ENCODE measurements around the gene ARHGAP24.

GRCh38 chr4:85901500-85901899, 426.6 kb downstream of the ARHGAP24 start:
- TF ChIP-seq, protein P1, sequence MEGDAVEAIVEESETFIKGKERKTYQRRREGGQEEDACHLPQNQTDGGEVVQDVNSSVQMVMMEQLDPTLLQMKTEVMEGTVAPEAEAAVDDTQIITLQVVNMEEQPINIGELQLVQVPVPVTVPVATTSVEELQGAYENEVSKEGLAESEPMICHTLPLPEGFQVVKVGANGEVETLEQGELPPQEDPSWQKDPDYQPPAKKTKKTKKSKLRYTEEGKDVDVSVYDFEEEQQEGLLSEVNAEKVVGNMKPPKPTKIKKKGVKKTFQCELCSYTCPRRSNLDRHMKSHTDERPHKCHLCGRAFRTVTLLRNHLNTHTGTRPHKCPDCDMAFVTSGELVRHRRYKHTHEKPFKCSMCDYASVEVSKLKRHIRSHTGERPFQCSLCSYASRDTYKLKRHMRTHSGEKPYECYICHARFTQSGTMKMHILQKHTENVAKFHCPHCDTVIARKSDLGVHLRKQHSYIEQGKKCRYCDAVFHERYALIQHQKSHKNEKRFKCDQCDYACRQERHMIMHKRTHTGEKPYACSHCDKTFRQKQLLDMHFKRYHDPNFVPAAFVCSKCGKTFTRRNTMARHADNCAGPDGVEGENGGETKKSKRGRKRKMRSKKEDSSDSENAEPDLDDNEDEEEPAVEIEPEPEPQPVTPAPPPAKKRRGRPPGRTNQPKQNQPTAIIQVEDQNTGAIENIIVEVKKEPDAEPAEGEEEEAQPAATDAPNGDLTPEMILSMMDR (IDR thresholded peaks at IDR 0.05) = no peak
- no peak for TF ChIP-seq POLR2AphosphoS5 (IDR thresholded peaks at IDR 0.05; ENCODE audit: low read depth, low read length)
